HG03139 (cell line): Measurements from ENCODE around the gene ABHD5.

ENCODE experiments used
- ATAC-seq: cut with Tn5 transposase; IDR thresholded peaks from one replicate; pipeline ENCODE4 v1.9.1; 2021; ENCODE audit not compliant: unreplicated experiment

Gene ABHD5

GRCh38 chr3:43685921-43686320 is 4.8 kb upstream of the ABHD5 start:
- ATAC-seq, result no peak

- ATAC-seq, result no peak
These were observed 4.4 kb upstream of the ABHD5 start for GRCh38 chr3:43686333-43686699.

- ATAC-seq, result no peak
These were observed 3.8 kb upstream of the ABHD5 start for GRCh38 chr3:43686700-43687498.

- no peak for ATAC-seq
These were observed 3.3 kb upstream of the ABHD5 start for GRCh38 chr3:43687499-43687811.

- ATAC-seq, result no peak
These were observed 2.5 kb upstream of the ABHD5 start for GRCh38 chr3:43688245-43688650.

- ATAC-seq, result no peak
These were observed 1.6 kb upstream of the ABHD5 start for GRCh38 chr3:43689166-43689565.

GRCh38 chr3:43689766-43690399 is 855 bp upstream of the ABHD5 start:
- ATAC-seq, result no peak

- ATAC-seq, result no peak
These were observed 620 bp downstream of the ABHD5 start for GRCh38 chr3:43691120-43691995.

GRCh38 chr3:43692085-43692855 is 1.5 kb downstream of the ABHD5 start:
- no peak for ATAC-seq

GRCh38 chr3:43692971-43693370 is 2.2 kb downstream of the ABHD5 start:
- ATAC-seq, result no peak

- no peak for ATAC-seq
These were observed 2.9 kb downstream of the ABHD5 start for GRCh38 chr3:43693594-43693993.

- no peak for ATAC-seq
These were observed 4.7 kb downstream of the ABHD5 start for GRCh38 chr3:43695443-43695842.

GRCh38 chr3:43695863-43696262 is 5.1 kb downstream of the ABHD5 start:
- ATAC-seq, result no peak

GRCh38 chr3:43696441-43696840 is 5.7 kb downstream of the ABHD5 start:
- no peak for ATAC-seq

GRCh38 chr3:43696881-43697280 is 6.1 kb downstream of the ABHD5 start:
- ATAC-seq, result no peak

- no peak for ATAC-seq
These were observed 9.1 kb downstream of the ABHD5 start for GRCh38 chr3:43699864-43700263.

- ATAC-seq, result no peak
These were observed 14.0 kb downstream of the ABHD5 start for GRCh38 chr3:43704697-43705096.

- no peak for ATAC-seq
These were observed 15.6 kb downstream of the ABHD5 start for GRCh38 chr3:43706342-43706741.

- no peak for ATAC-seq
These were observed 16.5 kb downstream of the ABHD5 start for GRCh38 chr3:43707266-43707665.

GRCh38 chr3:43707998-43708397 is 17.3 kb downstream of the ABHD5 start:
- ATAC-seq, result no peak

GRCh38 chr3:43709022-43709421 is 18.3 kb downstream of the ABHD5 start:
- no peak for ATAC-seq
